ENCODE data around the gene ACVR1C.

GRCh38 chr2:157538064-157538463, 90.6 kb downstream of the ACVR1C start:
- TF ChIP-seq POLR2AphosphoS5 (IDR thresholded peaks at IDR 0.05; ENCODE audit: low read depth, low read length) = no peak
- TF ChIP-seq POLR2A (IDR thresholded peaks at IDR 0.05; ENCODE audit: low read depth, low read length) = no peak
- TF ChIP-seq TAF1 (IDR thresholded peaks at IDR 0.05; ENCODE audit: borderline replicate concordance, low read depth, low read length) = no peak
